B cell (primary cell): Measurements from ENCODE around the gene EVL. TPM values are rescaled to one million over a fixed set of nuclear protein-coding genes. Genes with fewer than 3 reads are reported as not detected.

Experiments used
- ATAC-seq: fragments of 200-7000 bp; cut with Tn5 transposase; one replicate; pipeline ENCODE4 v1.10.0; 2021; ENCODE audit warnings: low read depth, mild to moderate bottlenecking, moderate number of reproducible peaks, moderate library complexity
- CTCF ChIA-PET: fragments of 350-600 bp; sonication (Branson Sonifier 250); formaldehyde crosslinking; loops from one replicate; lab custom pipeline; 2021; ENCODE audit warnings: antibody characterized with exemption, inconsistent platforms; lab: Charles Lee
- POLR2A ChIA-PET: fragments of 350-600 bp; sonication (Branson Sonifier 250); formaldehyde crosslinking; loops from one replicate; lab custom pipeline; 2021; ENCODE audit warnings: antibody characterized with exemption; lab: Charles Lee
- DNase-seq: peaks from one replicate; pipeline ENCODE4 v3.0.0; 2013
- H2AFZ ChIP-seq: 2 replicates; pipeline ENCODE4 v1.6.1; 2012; ENCODE audit warnings: mild to moderate bottlenecking, low read depth, low read length; ENCODE audit not compliant: insufficient read depth, poor library complexity, severe bottlenecking
- H3K27ac ChIP-seq, 2 donors: 1 replicate in 1 of 2; 2 replicates in 1 of 2; pipeline ENCODE4 v1.5.1; 2012 to 2013; ENCODE audit warnings: low read length in 2 of 2, mild to moderate bottlenecking in 2 of 2, moderate library complexity in 1 of 2
- H3K27me3 ChIP-seq, 4 experiments: fragments of 200-600 bp in 1 of 4; sonication (generic) in 1 of 4; replicated peaks in 1 of 4; 1 replicate in 2 of 4; 2 replicates in 2 of 4; pipeline versions ENCODE4 v1.6.1 to v1.7.0; 2013 to 2016; ENCODE audit warnings: low read length in 3 of 4, mild to moderate bottlenecking in 2 of 4, mixed read lengths in 1 of 4, moderate library complexity in 1 of 4; ENCODE audit not compliant: insufficient read depth in 4 of 4, control insufficient read depth in 3 of 4; ENCODE audit errors: control extremely low read depth in 1 of 4
- H3K36me3 ChIP-seq, 2 experiments: replicated peaks in 1 of 2; 1 replicate in 1 of 2; 2 replicates in 1 of 2; pipeline versions ENCODE4 v1.6.1 to v1.7.1; 2013; ENCODE audit warnings: low read length in 1 of 2; ENCODE audit not compliant: insufficient read depth in 2 of 2, control insufficient read depth in 1 of 2; ENCODE audit errors: control extremely low read depth in 1 of 2, extremely low read depth in 1 of 2
- H3K4me1 ChIP-seq, 2 donors: fragments of 200-600 bp in 1 of 2; sonication (generic) in 1 of 2; 1 replicate in 1 of 2; 2 replicates in 1 of 2; pipeline versions ENCODE4 v1.5.1 to v1.6.1; 2013 to 2017; ENCODE audit warnings: low read length in 2 of 2; ENCODE audit not compliant: control insufficient read depth in 2 of 2, insufficient read depth in 2 of 2
- H3K4me2 ChIP-seq: replicated peaks from 2 replicates; pipeline ENCODE3; 2012; ENCODE audit warnings: mild to moderate bottlenecking, low read depth, low read length; ENCODE audit not compliant: poor library complexity, severe bottlenecking
- H3K4me3 ChIP-seq, 5 experiments: fragments of 200-600 bp in 1 of 5; sonication (generic) in 1 of 5; 1 replicate in 3 of 5; 2 replicates in 2 of 5; pipeline versions ENCODE4 v1.5.1 to v1.7.0; 2011 to 2016; ENCODE audit warnings: low read length in 4 of 5, mild to moderate bottlenecking in 4 of 5, low read depth in 2 of 5, control low read depth in 1 of 5, moderate library complexity in 1 of 5; ENCODE audit not compliant: insufficient read depth in 1 of 5; ENCODE audit errors: control extremely low read depth in 1 of 5, extremely low read depth in 1 of 5
- H3K79me2 ChIP-seq: fragments of 200-600 bp; sonication (generic); one replicate; pipeline ENCODE4 v1.6.0; 2016; ENCODE audit warnings: low read length; ENCODE audit not compliant: control insufficient read depth, insufficient read depth
- H3K9ac ChIP-seq: fragments of 200-600 bp; sonication (generic); 2 replicates; pipeline ENCODE4 v1.6.1; 2017; ENCODE audit warnings: mild to moderate bottlenecking, low read length, moderate library complexity
- H3K9me3 ChIP-seq, 3 donors: one replicate each; pipeline versions ENCODE4 v1.6.1 to v1.7.1; 2013; ENCODE audit warnings: low read length in 2 of 3; ENCODE audit not compliant: control insufficient read depth in 2 of 3, insufficient read depth in 1 of 3; ENCODE audit errors: control extremely low read depth in 1 of 3
- H4K20me1 ChIP-seq: 2 replicates; pipeline ENCODE4 v1.6.0; 2012; ENCODE audit warnings: mild to moderate bottlenecking, low read length; ENCODE audit not compliant: insufficient read depth, control insufficient read depth, poor library complexity, severe bottlenecking
- H3K27ac Mint-ChIP-seq: one replicate; pipeline ENCODE4 v1.8.0; 2021; ENCODE audit warnings: mixed read lengths
- H3K27me3 Mint-ChIP-seq: one replicate; pipeline ENCODE4 v1.8.0; 2021; ENCODE audit warnings: mixed read lengths
- H3K4me1 Mint-ChIP-seq: one replicate; pipeline ENCODE4 v1.8.0; 2021; ENCODE audit warnings: mixed read lengths
- H3K4me3 Mint-ChIP-seq: one replicate; pipeline ENCODE4 v1.8.0; 2021; ENCODE audit warnings: mixed read lengths
- H3K9me3 Mint-ChIP-seq: one replicate; pipeline ENCODE4 v1.8.0; 2022; ENCODE audit warnings: mixed read lengths; ENCODE audit not compliant: insufficient read depth
- EZH2 ChIP-seq: IDR thresholded peaks from 2 replicates; pipeline ENCODE4 v1.6.1; 2012; ENCODE audit warnings: borderline replicate concordance, low read depth, mild to moderate bottlenecking, moderate library complexity, low read length; ENCODE audit not compliant: insufficient read depth, poor library complexity, severe bottlenecking
- WGBS: methylation state at CpG from one replicate; pipeline ENCODE4 v1.1.5; 2013; ENCODE audit warnings: missing lambda C conversion rate; ENCODE audit not compliant: insufficient coverage; 5-methylcytosine and 5-hydroxymethylcytosine counted together
- intact Hi-C: fragments of 100-400 bp; cut with micrococcal nuclease; formaldehyde crosslinking; loops from one replicate; pipeline ENCODE4 v1.10.0; 2022
- polyA plus RNA-seq: library from polyadenylated mRNA; depleted of rRNA; stranded (reverse); fragments of >200 nt; gene quantifications from 2 replicates; pipeline ENCODE4 v1.2.3, GENCODE V29; 2012
- total RNA-seq, 2 donors: library from RNA; stranded (reverse); fragments of 120-200 nt in 1 of 2; gene quantifications; 1 replicate in 1 of 2; 2 replicates in 1 of 2; pipeline versions ENCODE4 v1.2.3 to v1.2.4, GENCODE V29; 2013 to 2022
- TF ChIP-seq, protein P1 (sequence below): fragments of 200-600 bp; IDR thresholded peaks from one replicate; pipeline ENCODE4 v1.8.0; 2022; ENCODE audit warnings: antibody characterized with exemption, mild to moderate bottlenecking

EVL gene
- total and polyA plus RNA-seq, 2 donors (not counting 1 experiment from before 2014, with no cell fraction given) = 486 to 892 TPM

DNA sequence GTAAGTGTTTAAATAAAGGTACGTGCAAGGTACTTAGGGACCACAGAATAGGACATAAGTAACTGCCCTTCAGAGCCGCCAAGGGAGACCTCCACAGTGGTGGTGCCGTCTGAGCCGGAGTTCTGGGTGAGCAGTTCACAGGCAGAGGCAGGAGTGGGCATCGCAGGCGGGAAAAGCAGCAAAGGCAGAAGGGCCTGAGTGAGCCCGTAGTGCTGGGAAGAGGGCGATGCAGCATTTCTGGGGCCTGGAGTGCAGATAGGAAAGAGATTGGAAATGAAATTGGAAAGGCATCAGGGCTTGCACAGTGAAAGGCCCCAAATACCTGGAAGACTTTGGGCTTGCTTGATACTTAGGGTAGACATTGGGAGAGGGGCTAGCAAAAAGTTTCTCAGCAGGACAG lies 32.9 kb downstream of the EVL start:
- ATAC-seq = no peak
- no peak overlapping the region for H2AFZ ChIP-seq
- peaks cover 12 to 88% of the 10 kb centered on the region in 2 experiments for H3K36me3 ChIP-seq
- CTCF ChIA-PET = interaction anchor here (3.6 to 24.4 kb wide), 2 partner anchors 10 to 32 kb away, joined by 16 to 495 read pairs; partner anchors contain the start of gene EVL
- H3K4me1 ChIP-seq = peaks cover 10 to 11% of the 10 kb centered on the region in 2 donors
- H3K79me2 ChIP-seq = peaks cover 98% of the 10 kb centered on the region
- peaks cover 96% of the 10 kb centered on the region for H4K20me1 ChIP-seq
- Mint-ChIP-seq H3K27ac (peak overlapping the region; percentile 64), H3K9me3 (no peaks in the 10 kb centered on the region), H3K4me1 (peaks cover 44% of the 10 kb centered on the region), H3K4me3 (no peak overlapping the region), H3K27me3 (no peaks in the 10 kb centered on the region)
- no peaks in the 10 kb centered on the region for H3K27me3 ChIP-seq
- WGBS = 94% methylated on average over 8 of the region's 8 CpGs
- POLR2A ChIA-PET = no interaction called here
- DNase-seq = no peak
- H3K9ac ChIP-seq = no peak overlapping the region
- intact Hi-C loops = no loop called here
- no peak overlapping the region for H3K27ac ChIP-seq
- no peak overlapping the region for H3K4me3 ChIP-seq
- no peaks in the 10 kb centered on the region for H3K9me3 ChIP-seq
- TF ChIP-seq, protein P1, sequence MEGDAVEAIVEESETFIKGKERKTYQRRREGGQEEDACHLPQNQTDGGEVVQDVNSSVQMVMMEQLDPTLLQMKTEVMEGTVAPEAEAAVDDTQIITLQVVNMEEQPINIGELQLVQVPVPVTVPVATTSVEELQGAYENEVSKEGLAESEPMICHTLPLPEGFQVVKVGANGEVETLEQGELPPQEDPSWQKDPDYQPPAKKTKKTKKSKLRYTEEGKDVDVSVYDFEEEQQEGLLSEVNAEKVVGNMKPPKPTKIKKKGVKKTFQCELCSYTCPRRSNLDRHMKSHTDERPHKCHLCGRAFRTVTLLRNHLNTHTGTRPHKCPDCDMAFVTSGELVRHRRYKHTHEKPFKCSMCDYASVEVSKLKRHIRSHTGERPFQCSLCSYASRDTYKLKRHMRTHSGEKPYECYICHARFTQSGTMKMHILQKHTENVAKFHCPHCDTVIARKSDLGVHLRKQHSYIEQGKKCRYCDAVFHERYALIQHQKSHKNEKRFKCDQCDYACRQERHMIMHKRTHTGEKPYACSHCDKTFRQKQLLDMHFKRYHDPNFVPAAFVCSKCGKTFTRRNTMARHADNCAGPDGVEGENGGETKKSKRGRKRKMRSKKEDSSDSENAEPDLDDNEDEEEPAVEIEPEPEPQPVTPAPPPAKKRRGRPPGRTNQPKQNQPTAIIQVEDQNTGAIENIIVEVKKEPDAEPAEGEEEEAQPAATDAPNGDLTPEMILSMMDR = no peak
- no peak for TF ChIP-seq EZH2
- no peak overlapping the region for H3K4me2 ChIP-seq

DNA sequence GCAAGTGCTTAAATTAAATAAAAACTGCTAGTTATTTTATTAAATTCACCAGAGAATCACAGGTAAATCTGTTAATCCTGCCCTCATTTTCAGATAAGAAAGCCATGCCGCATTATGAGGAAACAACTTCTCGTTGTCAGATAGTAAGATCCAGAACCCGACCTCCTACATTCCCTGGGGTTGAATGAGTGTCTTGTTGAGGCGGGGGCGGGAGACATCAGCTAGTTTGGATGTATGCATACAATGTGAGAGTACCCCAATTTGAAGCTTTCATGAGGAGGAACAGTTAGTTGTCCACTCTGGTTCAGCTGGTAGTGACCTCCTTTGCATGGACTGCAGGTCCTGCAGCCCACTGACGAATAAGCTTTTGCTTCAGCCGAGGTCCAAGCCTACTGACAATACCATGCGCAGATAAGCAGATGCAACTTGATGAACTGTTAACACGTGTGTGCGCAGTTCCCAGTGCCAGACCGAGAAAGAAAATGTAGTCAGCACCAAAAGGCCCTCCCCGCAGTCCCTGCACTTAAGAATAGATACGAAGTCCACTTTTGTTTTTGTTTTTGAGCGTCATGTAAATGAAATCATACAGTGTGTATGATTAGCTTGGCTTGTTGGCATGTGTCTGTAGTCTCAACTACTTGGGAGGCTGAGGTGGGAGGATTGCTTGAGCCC lies 34.9 kb downstream of the EVL start:
- H3K9ac ChIP-seq = no peak overlapping the region
- H3K9me3 ChIP-seq = no peaks in the 10 kb centered on the region
- peaks cover 49% of the 10 kb centered on the region for H3K4me1 Mint-ChIP-seq
- H3K4me3 Mint-ChIP-seq = no peak overlapping the region
- no peaks in the 10 kb centered on the region for H3K27me3 ChIP-seq
- peaks cover 22 to 24% of the 10 kb centered on the region in 2 donors for H3K4me1 ChIP-seq
- peaks cover 7 to 90% of the 10 kb centered on the region in 2 experiments for H3K36me3 ChIP-seq
- POLR2A ChIA-PET = interaction anchor here (0.6 to 0.7 kb wide), 2 partner anchors 8 to 25 kb away, joined by 3 to 4 read pairs; no protein-coding TSS in a partner anchor
- no peak overlapping the region for H3K4me2 ChIP-seq
- no peak overlapping the region for H3K4me3 ChIP-seq
- peaks cover 98% of the 10 kb centered on the region for H3K79me2 ChIP-seq
- no peak overlapping the region for H3K27ac ChIP-seq
- intact Hi-C loops = no loop called here
- 98% methylated on average over 12 of the region's 14 CpGs for WGBS
- no peaks in the 10 kb centered on the region for H3K9me3 Mint-ChIP-seq
- CTCF ChIA-PET = interaction anchor here (0.7 to 24.4 kb wide), 5 partner anchors 8 to 114 kb away, joined by 3 to 495 read pairs (median 3); partner anchors contain the start of gene EVL
- no peaks in the 10 kb centered on the region for H3K27me3 Mint-ChIP-seq
- ATAC-seq (no peak), DNase-seq (no peak)
- peaks cover 97% of the 10 kb centered on the region for H4K20me1 ChIP-seq
- peak overlapping the region; percentile 74 for H3K27ac Mint-ChIP-seq
- TF ChIP-seq, protein P1 = no peak
- no peak overlapping the region for H2AFZ ChIP-seq
